Hematopoietic multipotent progenitor cell treated with erythropoietin and hydrocortisone succinate and interleukin-3 and kit ligand, for 4 days (in vitro differentiated cells): Measurements from ENCODE around the gene NDUFAF7.
"Not testable (repeated sequence)": the region's sequence is repeated elsewhere in the genome, so short reads cannot be mapped to it uniquely, and the experiment has no call there.

Experiments used
- DNase-seq: peaks from one replicate; pipeline ENCODE4 v3.0.0-alpha.2; 2015

NDUFAF7 gene

GRCh38 chr2:37231241-37232130 lies at the start of gene NDUFAF7, which contains the start of gene CEBPZ:
NDUFAF7 (plus strand) TSS chr2:37231658; CDS start chr2:37231706, 48 bp downstream.
CEBPZ (minus strand) TSS chr2:37231596; CDS start chr2:37231567, 29 bp downstream.
- peak; percentile 97 for DNase-seq

GRCh38 chr2:37181726-37182684 lies 49.5 kb upstream of the NDUFAF7 start:
- DNase-seq: no peak

DNA sequence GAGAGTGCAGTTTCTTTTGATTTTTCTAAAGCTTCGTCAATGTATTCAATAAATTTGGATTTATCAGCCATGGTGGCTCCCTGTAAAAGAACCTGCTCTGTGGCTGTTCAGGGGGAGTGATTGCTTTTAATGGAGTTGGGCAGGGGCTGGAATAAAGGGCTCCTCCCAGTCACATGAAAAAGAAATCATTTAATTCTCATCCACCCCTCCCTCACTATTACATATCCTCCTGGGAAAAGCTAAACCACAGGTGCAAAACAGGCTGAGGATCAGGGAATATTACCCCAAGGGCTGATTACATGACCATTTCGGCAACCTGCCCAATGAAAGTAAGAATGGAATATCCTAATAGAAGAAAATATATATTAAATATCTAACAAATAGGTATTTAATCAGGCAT lies 42.9 kb upstream of the NDUFAF7 start, which contains the start of gene SULT6B1:
TSS of gene SULT6B1 (minus strand) at position 101 of the 400 bp plus-strand sequence. CDS start at position 71, 30 bp downstream.
- no peak for DNase-seq

GRCh38 chr2:37189452-37190153 lies 41.9 kb upstream of the NDUFAF7 start:
- DNase-seq: no peak

GRCh38 chr2:37190290-37190689 lies 41.2 kb upstream of the NDUFAF7 start:
- DNase-seq: no peak

- DNase-seq: no peak
Observed at GRCh38 chr2:37191253-37191652, 40.2 kb upstream of the NDUFAF7 start.

DNA sequence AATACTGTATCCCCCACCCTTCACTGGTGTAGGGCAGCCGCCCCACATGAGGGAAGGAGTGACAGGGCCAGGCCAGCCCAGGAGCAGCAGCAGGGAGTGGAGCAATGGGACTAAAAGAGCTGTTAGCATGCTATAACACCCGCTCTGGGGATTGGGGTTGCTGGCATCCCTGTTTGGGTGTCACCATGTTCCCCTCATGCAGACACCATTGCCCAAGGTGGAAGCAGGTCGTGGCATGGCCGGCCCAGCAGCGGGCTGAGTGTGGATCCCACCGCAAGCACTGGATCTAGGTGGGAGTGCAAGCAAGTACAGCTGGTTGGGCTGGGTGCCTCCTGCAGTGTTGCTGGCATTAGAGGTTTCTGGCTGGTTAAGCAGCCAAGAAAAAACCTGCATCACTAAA lies 39.7 kb upstream of the NDUFAF7 start:
- no peak for DNase-seq

GRCh38 chr2:37192551-37192950 lies 38.9 kb upstream of the NDUFAF7 start:
- no peak for DNase-seq

DNA sequence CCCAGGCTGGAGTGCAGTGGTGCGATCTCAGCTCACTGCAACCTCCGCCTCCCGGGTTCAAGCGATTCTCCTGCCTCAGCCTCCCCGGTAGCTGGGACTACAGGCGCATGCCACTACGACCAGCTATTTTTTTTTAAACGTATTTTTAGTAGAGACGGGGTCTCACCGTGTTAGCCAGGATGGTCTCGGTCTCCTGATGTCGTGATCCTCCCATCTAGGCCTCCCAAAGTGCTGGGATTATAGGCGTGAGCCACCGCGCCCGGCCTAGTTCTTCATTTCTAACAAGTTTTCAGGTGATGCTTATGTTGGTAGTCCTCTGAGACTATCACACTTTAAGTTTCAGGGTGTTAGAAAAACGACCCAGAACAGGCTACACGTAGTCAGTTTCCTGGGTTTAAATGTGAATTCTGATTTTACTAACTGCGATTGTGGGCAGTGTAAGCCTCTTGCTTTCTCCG lies 35.6 kb upstream of the NDUFAF7 start:
- DNase-seq: not testable (repeated sequence)

DNA sequence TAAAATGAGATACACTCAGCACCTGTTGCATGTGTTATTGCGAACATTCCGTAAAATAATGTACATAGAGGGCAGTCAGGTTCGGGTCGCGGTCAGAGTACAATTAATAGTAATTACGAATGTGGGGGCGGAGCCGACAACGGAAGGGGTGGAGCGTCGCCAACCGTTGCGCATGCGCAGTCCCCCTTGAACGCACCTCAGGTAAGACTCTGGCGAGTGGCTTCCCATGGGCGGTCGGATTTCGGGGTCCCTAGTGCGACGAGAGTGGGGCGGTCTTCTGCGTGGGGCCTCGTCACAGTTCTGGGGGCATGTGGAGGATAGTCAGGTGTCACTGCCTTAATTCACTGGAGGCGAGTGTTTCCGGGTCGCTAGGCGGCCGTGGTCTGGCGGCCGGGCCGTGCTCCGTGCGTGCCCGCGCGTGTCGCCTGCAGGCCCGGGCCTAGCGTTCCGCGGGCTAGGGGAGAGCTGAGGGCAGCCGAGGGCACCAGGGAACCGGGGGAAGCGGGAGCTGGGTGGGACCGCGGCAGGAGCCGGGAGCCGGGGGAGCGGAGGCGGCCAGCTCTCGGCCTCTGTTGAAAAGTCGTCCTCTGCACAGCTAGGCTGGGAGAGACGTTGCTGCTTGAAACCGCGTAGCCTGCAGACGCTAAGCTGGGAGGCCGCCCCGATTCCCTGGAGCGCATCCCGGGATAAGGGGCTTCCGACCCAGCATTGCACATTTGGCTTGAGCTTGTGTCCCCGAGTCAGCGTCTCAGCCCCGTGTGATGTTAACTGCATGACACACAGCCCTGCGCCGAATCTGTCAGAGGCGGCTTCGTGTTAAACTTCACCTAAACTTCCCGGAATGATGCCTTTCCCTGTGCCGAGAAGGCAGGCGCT lies 34.9 kb upstream of the NDUFAF7 start, which contains the start of gene CEBPZOS:
TSS of gene CEBPZOS (plus strand) at position 177 of the 876 bp plus-strand sequence. CDS start 3,209 bp downstream, outside the sequence.
- DNase-seq: peak; percentile 92

DNA sequence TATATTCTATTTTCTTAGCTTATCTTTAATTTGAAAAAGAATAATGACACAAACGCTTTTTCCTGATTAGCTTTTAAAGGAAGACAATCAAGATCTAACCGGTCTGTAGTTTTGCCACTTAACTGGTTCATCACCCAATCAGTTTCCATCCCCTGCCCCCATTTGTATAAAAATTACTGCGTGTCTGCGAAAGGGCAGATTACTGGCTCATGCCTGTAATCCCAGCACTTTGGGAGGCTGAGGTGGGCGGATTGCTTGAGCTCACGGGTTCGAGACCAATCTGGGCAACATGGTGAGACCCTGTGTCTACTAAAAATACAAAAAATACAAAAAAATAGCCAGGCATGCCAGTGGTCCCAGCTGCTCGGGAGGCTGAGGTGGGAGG lies 32.8 kb upstream of the NDUFAF7 start:
- DNase-seq: no peak

- no peak for DNase-seq
Observed at GRCh38 chr2:37201208-37201607, 30.2 kb upstream of the NDUFAF7 start.

DNA sequence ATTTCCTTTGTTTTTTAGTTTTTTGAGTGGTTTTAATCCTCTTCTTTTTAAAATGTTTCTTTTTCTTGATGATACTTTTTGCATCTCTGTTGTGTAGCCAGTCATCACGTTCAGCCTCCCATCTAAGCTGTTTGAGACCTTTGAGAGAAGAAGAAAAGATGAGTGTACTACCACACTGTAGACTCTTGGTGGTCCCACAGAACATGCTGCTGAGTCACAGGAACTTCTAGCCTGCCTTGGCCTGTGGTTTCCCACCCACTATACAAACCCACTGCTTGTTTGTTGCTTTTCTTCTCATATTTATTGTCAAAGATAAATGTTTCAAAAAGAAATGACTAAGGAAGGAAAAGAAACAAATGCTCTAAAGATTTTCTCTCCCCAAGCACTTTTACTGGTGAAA lies 29.7 kb upstream of the NDUFAF7 start:
- DNase-seq: peak; percentile 76

GRCh38 chr2:37203708-37204107 lies 27.8 kb upstream of the NDUFAF7 start:
- no peak for DNase-seq

- not testable (repeated sequence) for DNase-seq
Observed at GRCh38 chr2:37205071-37205661, 26.3 kb upstream of the NDUFAF7 start.

GRCh38 chr2:37205689-37206341 lies 25.6 kb upstream of the NDUFAF7 start:
- DNase-seq: no peak

GRCh38 chr2:37206760-37207159 lies 24.7 kb upstream of the NDUFAF7 start:
- DNase-seq: not testable (repeated sequence)

GRCh38 chr2:37211212-37211611 lies 20.2 kb upstream of the NDUFAF7 start:
- DNase-seq: no peak

- no peak for DNase-seq
Observed at GRCh38 chr2:37211939-37212338, 19.5 kb upstream of the NDUFAF7 start.

DNA sequence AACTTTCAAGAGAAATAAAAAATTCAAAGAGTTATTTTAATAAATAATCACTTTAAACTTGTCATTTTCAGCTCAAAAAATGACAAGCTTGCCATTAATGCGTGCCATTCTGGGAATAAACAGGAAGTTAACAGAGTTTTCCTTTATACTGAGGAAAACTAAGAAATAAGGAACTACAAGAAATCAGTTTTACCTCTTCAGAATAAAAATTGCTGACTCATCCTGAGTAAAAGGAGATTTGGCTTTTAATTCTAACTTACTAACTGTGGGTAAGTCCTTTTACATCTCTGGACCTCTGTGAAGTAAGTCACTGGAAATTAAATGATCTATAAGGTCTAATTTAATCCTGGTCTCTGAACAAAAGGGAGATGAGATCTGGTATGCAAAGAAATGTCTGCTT lies 16.2 kb upstream of the NDUFAF7 start:
- DNase-seq: peak; percentile 48
